GM18873 (cell line): ENCODE measurements around the gene HNRNPA0.

Experiments used
- ATAC-seq: cut with Tn5 transposase; IDR thresholded peaks from one replicate; pipeline ENCODE4 v1.9.1; 2021; ENCODE audit warnings: mild to moderate bottlenecking, moderate library complexity, moderate number of reproducible peaks; ENCODE audit not compliant: unreplicated experiment, low FRiP score

Gene HNRNPA0

GRCh38 chr5:137728048-137728447 is 26.1 kb downstream of the HNRNPA0 start:
- no peak for ATAC-seq

GRCh38 chr5:137727623-137728022 is 26.5 kb downstream of the HNRNPA0 start:
- ATAC-seq: no peak

- ATAC-seq: no peak
Observed at GRCh38 chr5:137724251-137724650, 29.9 kb downstream of the HNRNPA0 start.

DNA sequence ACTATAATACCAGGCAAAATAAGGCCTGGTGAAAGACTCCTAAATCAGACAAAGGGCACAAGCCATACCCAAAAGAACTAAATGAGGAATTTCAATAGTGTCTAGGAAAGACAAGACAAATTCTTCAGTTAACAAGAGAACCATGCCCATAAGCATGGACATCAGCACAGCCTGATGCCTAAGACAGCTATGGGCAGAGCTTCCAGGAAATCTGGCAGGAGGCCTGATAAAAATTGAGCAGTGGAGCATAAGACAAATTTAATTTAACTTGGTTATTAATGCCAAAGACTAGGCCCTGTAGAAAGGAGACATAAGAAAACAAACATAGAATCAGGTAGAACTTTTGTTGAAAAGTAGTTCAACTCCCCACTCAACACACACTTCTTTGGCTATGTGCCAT is 35.6 kb downstream of the HNRNPA0 start:
- no peak for ATAC-seq

DNA sequence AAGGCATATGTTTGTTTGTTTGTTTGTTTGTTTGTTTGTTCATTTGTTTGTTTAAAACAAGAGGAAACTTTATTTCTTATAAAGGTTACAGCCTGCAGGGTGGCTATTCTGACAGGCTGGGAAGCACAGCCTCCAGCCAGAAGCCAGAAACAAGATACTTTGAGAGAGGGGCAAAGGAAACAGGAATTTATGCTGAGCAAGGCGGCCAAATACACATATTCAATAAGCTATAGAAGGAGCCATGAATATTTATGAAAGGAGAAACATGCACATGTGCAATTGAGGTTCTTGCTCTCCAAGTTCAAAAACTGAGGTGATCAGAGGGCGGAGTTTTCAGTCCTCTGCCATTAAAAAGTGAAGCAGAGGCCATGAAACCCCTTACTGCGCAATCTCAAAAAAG is 37.8 kb downstream of the HNRNPA0 start:
- no peak for ATAC-seq

DNA sequence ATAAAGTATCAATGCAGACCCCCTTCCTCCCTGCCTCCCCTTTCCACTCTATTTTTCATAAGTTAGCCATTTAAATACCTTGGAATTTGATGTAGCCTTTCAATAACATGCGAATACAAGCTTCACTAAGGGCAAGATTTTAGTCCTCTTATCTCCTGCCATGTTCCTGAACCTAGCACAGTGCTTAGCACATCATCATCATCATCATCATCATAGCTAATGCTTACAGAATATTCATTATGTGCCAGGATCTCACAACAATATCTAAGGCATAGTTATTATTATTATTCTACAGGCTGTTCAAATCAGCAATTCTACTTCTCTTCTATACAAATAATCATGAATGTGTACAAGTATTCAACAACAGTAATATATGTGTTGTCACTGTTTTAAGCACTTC is 38.7 kb downstream of the HNRNPA0 start:
- ATAC-seq: no peak

GRCh38 chr5:137714946-137715345 is 39.2 kb downstream of the HNRNPA0 start:
- ATAC-seq: no peak

GRCh38 chr5:137714494-137714893 is 39.7 kb downstream of the HNRNPA0 start:
- ATAC-seq: no peak

DNA sequence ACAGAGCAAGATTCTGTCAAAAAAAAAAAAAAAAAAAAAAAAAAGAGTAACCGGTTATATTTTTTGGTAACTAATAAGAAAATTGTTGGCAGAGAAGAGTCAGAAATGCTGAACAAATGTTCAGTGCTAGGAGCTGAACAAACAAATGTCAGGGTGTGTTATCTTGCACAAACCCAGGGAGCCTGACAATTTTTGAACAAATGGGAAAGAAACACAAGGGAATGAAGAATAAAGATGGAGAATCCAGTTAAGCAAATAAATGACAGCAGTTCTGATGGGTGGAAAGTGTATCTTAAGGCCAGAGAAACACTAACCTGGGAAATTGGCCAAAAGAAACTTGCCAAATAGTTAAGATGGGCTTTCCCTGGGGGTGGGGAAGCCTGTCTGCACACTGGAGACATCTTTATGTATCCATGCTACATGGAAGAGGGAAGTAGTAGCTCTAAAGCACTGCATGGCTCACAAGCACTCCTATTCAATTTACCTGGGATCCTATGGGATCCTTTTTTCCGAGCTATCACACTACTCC is 42.0 kb downstream of the HNRNPA0 start:
- ATAC-seq: no peak

- ATAC-seq: no peak
Observed at GRCh38 chr5:137710086-137710485, 44.1 kb downstream of the HNRNPA0 start.

DNA sequence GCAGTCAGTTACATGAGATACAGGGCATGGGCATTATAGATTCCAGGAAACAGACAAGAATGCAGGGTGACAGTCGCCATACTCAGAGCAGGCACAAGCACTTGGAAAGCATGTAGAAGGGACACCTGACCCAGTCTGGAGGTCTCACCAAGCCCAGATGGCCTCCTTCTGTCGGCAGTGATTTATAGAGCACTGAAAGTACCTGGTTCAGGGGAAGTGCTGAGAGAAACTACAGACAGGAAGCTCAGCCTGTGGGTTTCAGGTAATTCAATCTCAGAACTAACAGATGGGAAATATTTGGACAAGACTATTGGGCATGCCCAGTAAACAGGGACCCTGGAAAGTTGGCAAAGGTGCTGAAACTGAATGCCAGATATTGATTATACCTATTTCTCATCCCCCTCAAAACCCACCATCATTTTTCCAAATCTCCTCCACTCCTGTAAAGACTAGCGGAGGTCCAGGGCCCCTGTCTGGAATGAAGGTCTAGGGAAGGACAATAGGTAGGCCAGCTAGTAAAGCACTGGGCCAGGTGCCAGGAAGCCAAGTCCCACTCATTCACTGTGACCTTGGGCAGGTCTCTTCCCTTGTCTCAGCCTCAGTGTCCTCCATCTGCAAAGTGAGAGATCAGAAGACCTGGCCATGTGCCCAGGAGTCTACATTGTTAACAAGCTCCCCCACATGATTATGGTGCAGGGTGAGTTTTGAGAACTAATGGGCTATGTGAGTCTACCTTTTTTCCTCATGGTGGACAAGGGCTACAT is 45.2 kb downstream of the HNRNPA0 start:
- no peak for ATAC-seq

- no peak for ATAC-seq
Observed at GRCh38 chr5:137708062-137708461, 46.1 kb downstream of the HNRNPA0 start.

GRCh38 chr5:137706841-137707240 is 47.3 kb downstream of the HNRNPA0 start:
- ATAC-seq: no peak

DNA sequence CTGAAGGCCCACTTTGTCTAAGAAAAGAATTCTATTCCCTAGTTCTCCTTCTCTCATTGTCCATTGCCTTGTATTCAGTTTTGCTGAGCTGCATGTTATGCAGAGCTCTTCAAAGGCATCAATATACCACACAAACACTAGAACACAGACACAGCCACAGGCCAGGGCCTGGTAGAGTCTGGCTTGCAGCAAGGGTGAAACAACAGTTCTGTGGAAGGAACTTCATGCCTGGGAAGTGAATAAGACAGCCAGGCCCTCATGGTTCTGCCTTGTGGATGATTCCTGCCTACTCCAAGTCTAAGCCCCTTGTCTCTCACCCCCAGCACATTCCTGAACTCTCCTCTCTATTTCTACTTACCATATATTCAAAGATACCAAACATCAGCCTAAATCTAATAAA is 49.1 kb downstream of the HNRNPA0 start:
- no peak for ATAC-seq

DNA sequence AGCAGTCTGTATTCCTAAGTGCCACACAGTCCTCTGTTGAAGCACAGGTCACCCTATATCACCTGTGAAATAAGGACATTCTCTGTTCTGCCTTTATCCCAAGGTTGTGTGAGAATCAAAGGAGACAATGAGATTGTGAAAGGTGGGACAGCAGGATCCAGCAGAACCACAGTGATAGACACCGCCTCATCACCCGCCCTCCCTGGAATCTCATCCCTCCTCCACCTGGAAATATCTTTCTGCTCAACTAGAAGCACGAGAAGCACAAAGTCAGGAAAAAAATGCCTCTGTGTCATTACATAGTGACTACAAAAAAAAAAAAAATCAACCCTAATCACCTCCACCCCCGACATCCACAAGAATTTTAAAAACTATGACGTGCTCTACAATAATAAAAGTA is 50.6 kb downstream of the HNRNPA0 start:
- no peak for ATAC-seq

DNA sequence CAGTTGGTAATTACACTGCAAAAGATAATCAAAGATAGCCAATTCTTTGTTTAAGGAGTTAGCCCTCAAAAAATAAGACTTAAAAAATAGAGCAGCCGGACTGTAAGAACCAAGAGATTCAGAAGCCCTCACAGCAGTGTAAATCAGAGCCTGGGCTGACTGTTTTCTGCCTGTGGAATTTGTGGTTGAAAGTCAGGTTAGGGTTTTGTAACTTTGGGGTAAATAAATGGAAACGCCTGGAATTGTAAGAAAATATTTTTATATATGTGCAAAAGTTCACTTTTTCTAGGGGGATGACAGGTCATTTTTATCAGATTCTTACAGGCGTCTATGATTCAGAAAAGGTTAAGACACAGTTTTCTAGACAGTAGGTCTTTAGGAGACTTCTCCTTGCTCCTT is 53.9 kb downstream of the HNRNPA0 start:
- ATAC-seq: no peak

- no peak for ATAC-seq
Observed at GRCh38 chr5:137699336-137700281, 54.6 kb downstream of the HNRNPA0 start.

DNA sequence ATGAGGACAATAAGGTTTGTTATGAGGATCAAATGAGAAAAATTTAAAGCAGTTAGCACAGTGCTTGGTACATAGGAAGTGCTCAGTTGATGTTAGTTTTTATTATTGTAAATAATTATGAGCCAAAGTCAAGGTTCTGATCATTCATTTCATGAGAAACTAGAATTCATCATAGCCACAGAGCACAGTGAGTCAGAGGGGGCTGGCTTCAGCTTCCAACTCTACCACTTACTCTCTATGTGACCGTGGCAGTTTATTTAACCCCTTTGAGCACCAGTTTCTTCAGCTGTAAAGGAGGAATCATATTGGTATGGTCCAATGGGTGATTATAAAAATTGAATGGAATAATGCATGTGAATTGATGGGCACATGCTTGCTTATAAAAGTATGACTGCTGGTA is 57.7 kb downstream of the HNRNPA0 start:
- no peak for ATAC-seq

GRCh38 chr5:137695651-137696428 is 58.3 kb downstream of the HNRNPA0 start:
- no peak for ATAC-seq
